GM23338 (cell line): Measurements from ENCODE around the gene ARL5A. TPM values are rescaled to one million over a fixed set of nuclear protein-coding genes. Genes with fewer than 3 reads are reported as not detected.

Experiments used
- ATAC-seq: fragments of 200-7000 bp; cut with Tn5 transposase; 3 replicates; pipeline ENCODE4 v1.9.1; 2020
- DNase-seq: peaks from one replicate; pipeline ENCODE4 v3.0.0-alpha.2; 2015; ENCODE audit warnings: low spot score
- H2AFZ ChIP-seq: fragments of 200-600 bp; sonication (generic); 2 replicates; pipeline ENCODE4 v1.8.0; 2016; ENCODE audit warnings: antibody characterized with exemption, mild to moderate bottlenecking, moderate library complexity
- H3F3A ChIP-seq: fragments of 200-600 bp; sonication (generic); replicated peaks from 2 replicates; pipeline ENCODE4 v1.8.0; 2017; ENCODE audit warnings: antibody characterized with exemption, mixed run types, low read depth
- H3K27ac ChIP-seq: fragments of 200-600 bp; sonication (generic); 2 replicates; pipeline ENCODE4 v1.6.1; 2016; ENCODE audit warnings: low read depth
- H3K27me3 ChIP-seq: fragments of 200-600 bp; sonication (generic); 2 replicates; pipeline ENCODE4 v1.8.0; 2016; ENCODE audit warnings: mild to moderate bottlenecking, mixed run types, moderate library complexity; ENCODE audit not compliant: insufficient read depth
- H3K36me3 ChIP-seq: fragments of 200-600 bp; sonication (generic); 2 replicates; pipeline ENCODE4 v1.8.0; 2016; ENCODE audit warnings: mild to moderate bottlenecking; ENCODE audit not compliant: insufficient read depth
- H3K4me1 ChIP-seq: fragments of 200-600 bp; sonication (generic); 2 replicates; pipeline ENCODE4 v1.8.0; 2016; ENCODE audit warnings: mild to moderate bottlenecking, moderate library complexity; ENCODE audit not compliant: insufficient read depth
- H3K4me2 ChIP-seq: fragments of 200-600 bp; sonication (generic); 2 replicates; pipeline ENCODE4 v1.7.1; 2017; ENCODE audit warnings: mixed run types
- H3K4me3 ChIP-seq: fragments of 200-600 bp; sonication (generic); 2 replicates; pipeline ENCODE4 v1.6.1; 2016; ENCODE audit warnings: mixed run types
- H3K79me2 ChIP-seq: fragments of 200-600 bp; sonication (generic); replicated peaks from 2 replicates; pipeline ENCODE4 v1.8.0; 2017; ENCODE audit warnings: mild to moderate bottlenecking; ENCODE audit not compliant: insufficient read depth
- H3K9me2 ChIP-seq: fragments of 200-600 bp; sonication (generic); 2 replicates; pipeline ENCODE4 v1.8.0; 2017; ENCODE audit not compliant: insufficient read depth
- H4K20me1 ChIP-seq: fragments of 200-600 bp; sonication (generic); replicated peaks from 2 replicates; pipeline ENCODE4 v1.8.0; 2017; ENCODE audit warnings: mild to moderate bottlenecking; ENCODE audit not compliant: insufficient read depth
- H3K27ac Mint-ChIP-seq: 2 replicates; pipeline ENCODE4 v1.8.0; 2020; ENCODE audit warnings: inconsistent platforms, mild to moderate bottlenecking, moderate library complexity, mixed read lengths
- H3K27me3 Mint-ChIP-seq: 3 replicates; pipeline ENCODE4 v1.8.0; 2022; ENCODE audit warnings: low read depth, mild to moderate bottlenecking, moderate library complexity, mixed read lengths, inconsistent platforms; ENCODE audit not compliant: insufficient read depth, poor library complexity
- H3K36me3 Mint-ChIP-seq: 3 replicates; pipeline ENCODE4 v1.8.0; 2021; ENCODE audit warnings: low read depth, mild to moderate bottlenecking, inconsistent platforms, moderate library complexity, mixed read lengths
- H3K4me1 Mint-ChIP-seq: 3 replicates; pipeline ENCODE4 v1.8.0; 2020; ENCODE audit warnings: mild to moderate bottlenecking, inconsistent platforms, mixed read lengths
- H3K4me3 Mint-ChIP-seq: 3 replicates; pipeline ENCODE4 v1.8.0; 2021; ENCODE audit warnings: moderate library complexity, mild to moderate bottlenecking, inconsistent platforms, mixed read lengths
- H3K9me3 Mint-ChIP-seq: 3 replicates; pipeline ENCODE4 v1.8.0; 2020; ENCODE audit warnings: moderate library complexity, mild to moderate bottlenecking, inconsistent platforms, mixed read lengths
- CREB1 ChIP-seq: fragments of 250-450 bp; sonication (Bioruptor Pico); IDR thresholded peaks from 2 replicates; pipeline ENCODE4 v1.5.0; 2020; ENCODE audit warnings: low read depth, mild to moderate bottlenecking, moderate library complexity
- CTCF ChIP-seq, 2 experiments: fragments of 200-600 bp in 1 of 2; sonication (generic) in 1 of 2; conservative IDR thresholded peaks; 2 replicates each; pipeline versions ENCODE4 v1.5.1 to v1.6.1; 2016 to 2017; ENCODE audit warnings: antibody characterized with exemption in 2 of 2, low read depth in 2 of 2, mild to moderate bottlenecking in 2 of 2, moderate library complexity in 1 of 2
- ETS1 ChIP-seq: IDR thresholded peaks from 2 replicates; pipeline ENCODE4 v1.6.1; 2016; ENCODE audit warnings: antibody characterized with exemption
- EZH2 ChIP-seq: fragments of 200-600 bp; sonication (generic); IDR thresholded peaks from one replicate; pipeline ENCODE4 v1.8.0; 2017; ENCODE audit warnings: antibody characterized with exemption, mild to moderate bottlenecking, low read depth; ENCODE audit not compliant: unreplicated experiment
- EZH2phosphoT487 ChIP-seq: fragments of 200-600 bp; sonication (generic); IDR thresholded peaks from one replicate; pipeline ENCODE4 v1.8.1; 2018; ENCODE audit warnings: antibody characterized with exemption; ENCODE audit not compliant: unreplicated experiment
- JUNB ChIP-seq: IDR thresholded peaks from one replicate; pipeline ENCODE4 v1.6.1; 2016; ENCODE audit warnings: antibody characterized with exemption; ENCODE audit not compliant: unreplicated experiment
- NANOG ChIP-seq: IDR thresholded peaks from 2 replicates; pipeline ENCODE4 v1.6.1; 2016; ENCODE audit warnings: antibody characterized with exemption, borderline replicate concordance
- POLR2AphosphoS5 ChIP-seq: IDR thresholded peaks from 2 replicates; pipeline ENCODE4 v1.6.1; 2016; ENCODE audit warnings: antibody characterized with exemption, low read depth
- REST ChIP-seq: IDR thresholded peaks from one replicate; pipeline ENCODE4 v1.6.1; 2018; ENCODE audit warnings: antibody characterized with exemption; ENCODE audit not compliant: unreplicated experiment
- STAT1 ChIP-seq: IDR thresholded peaks from one replicate; pipeline ENCODE4 v1.6.1; 2016; ENCODE audit warnings: antibody characterized with exemption; ENCODE audit not compliant: unreplicated experiment
- ZNF114 ChIP-seq: fragments of 250-450 bp; sonication (Bioruptor Pico); IDR thresholded peaks from 2 replicates; pipeline ENCODE4 v1.5.0; 2020; ENCODE audit warnings: mild to moderate bottlenecking, moderate library complexity
- ZNF331 ChIP-seq: fragments of 250-450 bp; sonication (Bioruptor Pico); IDR thresholded peaks from 2 replicates; pipeline ENCODE4 v1.5.0; 2020; ENCODE audit warnings: low read depth, mild to moderate bottlenecking, moderate library complexity
- ZNF462 ChIP-seq: fragments of 250-450 bp; sonication (Bioruptor Pico); IDR thresholded peaks from 2 replicates; pipeline ENCODE4 v1.5.0; 2020; ENCODE audit warnings: mild to moderate bottlenecking, moderate library complexity
- polyA plus RNA-seq: library from polyadenylated mRNA; unstranded; fragments of >200 nt; fragmentation: Nextera tagmentation; extraction: Ambion mirVana; gene quantifications from 2 replicates; pipeline ENCODE4 v1.2.1, GENCODE V29; 2016
- total RNA-seq: library from RNA; depleted of rRNA; stranded (reverse); fragments of >200 nt; shearing (Covaris generic); gene quantifications from 2 replicates; pipeline ENCODE4 v1.2.3, GENCODE V29; 2014

Gene ARL5A
- total and polyA plus RNA-seq, 2 experiments from 2014 or later = 26.8 to 104 TPM

GRCh38 chr2:151809073-151809383, 19.2 kb downstream of the ARL5A start:
- no peak for ATAC-seq
- no peak overlapping the region for H2AFZ ChIP-seq
- no peak for DNase-seq

More at GRCh38 chr2:151809073-151809383, 19.2 kb downstream of the ARL5A start:
- Histone ChIP-seq H3K4me2 (no peak overlapping the region), H3K4me3 (no peak overlapping the region), H3K79me2 (no peaks in the 10 kb centered on the region; the same call in 1 of the 2 replicates), H3K9me2 (no peaks in the 10 kb centered on the region), H4K20me1 (no peaks in the 10 kb centered on the region; the same call in 1 of the 2 replicates), H3F3A (no peaks in the 10 kb centered on the region), H3K36me3 (peaks cover 23% of the 10 kb centered on the region), H3K4me1 (no peaks in the 10 kb centered on the region), H3K27ac (no peak overlapping the region), H3K27me3 (no peaks in the 10 kb centered on the region)
- Mint-ChIP-seq H3K27me3 (no peaks in the 10 kb centered on the region), H3K9me3 (no peaks in the 10 kb centered on the region), H3K27ac (no peak overlapping the region), H3K36me3 (peaks cover 33% of the 10 kb centered on the region; the same call in 2 of the 3 replicates), H3K4me3 (no peak overlapping the region), H3K4me1 (no peaks in the 10 kb centered on the region)
- TF ChIP-seq ZNF462 (CRISPR knock-in tag) (no peak), POLR2AphosphoS5 (no peak), ZNF114 (no peak), REST (no peak), JUNB (no peak), ZNF331 (CRISPR knock-in tag) (no peak), CTCF (conservative IDR thresholded peaks at IDR 0.05; ENCODE audit: low read depth in 2 of 2) (no peak), ETS1 (no peak), EZH2phosphoT487 (no peak), CREB1 (CRISPR knock-in tag) (no peak), STAT1 (no peak), EZH2 (no peak), NANOG (no peak)
